IMR-90 (cell line): ENCODE results near the gene GPER1.

Source experiments
- MAZ ChIP-seq: IDR thresholded peaks from 2 replicates; pipeline ENCODE4 v1.6.1; 2012; ENCODE audit warnings: low read depth, mild to moderate bottlenecking, low read length, improper control_type of control experiment, moderate library complexity, borderline replicate concordance
- POLR2A ChIP-seq: IDR thresholded peaks from 2 replicates; pipeline ENCODE4 v1.6.1; 2012; ENCODE audit warnings: mild to moderate bottlenecking, low read depth, low read length
- TF ChIP-seq, protein P1 (sequence below): conservative IDR thresholded peaks from 2 replicates; pipeline ENCODE4 v1.5.1; 2012; ENCODE audit warnings: mild to moderate bottlenecking, low read depth, low read length, improper control_type of control experiment

DNA sequence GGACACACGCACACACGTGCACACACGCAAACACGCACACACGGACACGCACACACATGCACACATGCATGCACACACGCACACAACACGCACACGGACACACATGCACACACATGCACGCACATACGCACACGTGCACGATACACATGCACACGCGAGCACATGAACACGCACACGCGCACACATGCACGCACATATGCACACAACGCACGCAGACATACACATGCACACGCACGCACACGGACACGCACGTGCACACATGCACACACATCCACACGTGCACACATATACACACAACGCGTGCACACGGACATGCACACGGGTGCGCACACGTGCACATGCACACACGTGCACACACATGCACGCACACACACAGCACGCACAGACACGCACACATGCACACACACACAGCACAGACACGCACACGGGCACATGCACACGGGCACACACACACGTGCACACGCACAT, 17.3 kb upstream of the GPER1 start:
- TF ChIP-seq, protein P1, sequence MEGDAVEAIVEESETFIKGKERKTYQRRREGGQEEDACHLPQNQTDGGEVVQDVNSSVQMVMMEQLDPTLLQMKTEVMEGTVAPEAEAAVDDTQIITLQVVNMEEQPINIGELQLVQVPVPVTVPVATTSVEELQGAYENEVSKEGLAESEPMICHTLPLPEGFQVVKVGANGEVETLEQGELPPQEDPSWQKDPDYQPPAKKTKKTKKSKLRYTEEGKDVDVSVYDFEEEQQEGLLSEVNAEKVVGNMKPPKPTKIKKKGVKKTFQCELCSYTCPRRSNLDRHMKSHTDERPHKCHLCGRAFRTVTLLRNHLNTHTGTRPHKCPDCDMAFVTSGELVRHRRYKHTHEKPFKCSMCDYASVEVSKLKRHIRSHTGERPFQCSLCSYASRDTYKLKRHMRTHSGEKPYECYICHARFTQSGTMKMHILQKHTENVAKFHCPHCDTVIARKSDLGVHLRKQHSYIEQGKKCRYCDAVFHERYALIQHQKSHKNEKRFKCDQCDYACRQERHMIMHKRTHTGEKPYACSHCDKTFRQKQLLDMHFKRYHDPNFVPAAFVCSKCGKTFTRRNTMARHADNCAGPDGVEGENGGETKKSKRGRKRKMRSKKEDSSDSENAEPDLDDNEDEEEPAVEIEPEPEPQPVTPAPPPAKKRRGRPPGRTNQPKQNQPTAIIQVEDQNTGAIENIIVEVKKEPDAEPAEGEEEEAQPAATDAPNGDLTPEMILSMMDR: no peak
- TF ChIP-seq POLR2A (no peak), MAZ (no peak)
